ENCODE measurements around the gene GALNT16. TPM values are rescaled to one million over a fixed set of nuclear protein-coding genes. Genes with fewer than 3 reads are reported as not detected.

The GALNT16 gene
- total and polyA plus RNA-seq, 2 of the 8 experiments (the other 6 are each of a cell fraction or from before 2014, with no cell fraction given), result 5.4 to 6.3 TPM

DNA sequence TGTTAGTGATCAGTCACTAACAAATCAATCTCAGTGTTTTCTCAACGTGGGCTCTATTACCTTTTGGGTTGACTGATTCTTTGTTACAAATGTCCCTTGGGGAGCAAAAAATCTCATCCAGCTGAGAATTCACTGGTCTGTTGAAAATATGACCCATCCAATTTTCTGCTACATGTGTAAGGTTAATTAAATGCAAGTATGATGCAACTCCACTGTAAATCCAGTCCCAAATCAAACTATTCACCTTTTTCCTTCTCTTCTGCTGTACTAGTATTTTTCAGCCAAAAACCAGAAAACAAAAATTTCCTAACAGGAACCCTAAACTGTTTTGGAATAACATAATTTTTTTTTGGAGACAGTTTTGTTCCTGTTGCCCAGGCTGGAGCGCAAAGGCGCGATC is 136.0 kb downstream of the GALNT16 start:
- Histone ChIP-seq H2AFZ (ENCODE audit: low read length) (no peak overlapping the region), H3K27me3 (replicated peaks in 1 of 4; ENCODE audit: control insufficient read depth in 3 of 4, extremely low read depth in 1 of 4, insufficient read depth in 3 of 4, low read length in 3 of 4) (no peaks in the 10 kb centered on the region), H3K4me1 (replicated peaks in 1 of 4; ENCODE audit: control insufficient read depth in 3 of 4, insufficient read depth in 4 of 4, low read length in 3 of 4) (peaks cover 0 to 4% (median 1%) of the 10 kb centered on the region in 4 experiments; a peak in 2 of 7 replicates), H2BK15ac (ENCODE audit: low read length) (no peak overlapping the region), H3K27ac (ENCODE audit: low read depth, low read length) (no peak overlapping the region), H3K79me2 (ENCODE audit: control insufficient read depth in 1 of 2, insufficient read depth in 2 of 2, low read length in 2 of 2) (peaks cover 33 to 91% of the 10 kb centered on the region in 2 experiments), H4K5ac (ENCODE audit: insufficient read length, low read depth, low read length) (no peak overlapping the region), H2BK12ac (ENCODE audit: low read depth, low read length) (no peak overlapping the region), H3K9ac (replicated peaks in 1 of 4; ENCODE audit: extremely low read depth in 1 of 4, low read depth in 3 of 4, low read length in 3 of 4) (no peak overlapping the region), H4K91ac (replicated peaks; ENCODE audit: insufficient read length, low read length) (no peak overlapping the region), H4K8ac (ENCODE audit: extremely low read depth, insufficient read depth, low read length) (no peak overlapping the region), H3K23ac (ENCODE audit: insufficient read length) (no peak overlapping the region), H3K79me1 (ENCODE audit: low read depth, low read length) (peaks cover 10% of the 10 kb centered on the region), H3K56ac (replicated peaks; ENCODE audit: insufficient read length, low read depth, low read length) (no peak overlapping the region), H2BK20ac (ENCODE audit: low read length) (no peak overlapping the region), H3K14ac (ENCODE audit: insufficient read length) (no peak overlapping the region), H3K9me3 (ENCODE audit: insufficient read depth in 2 of 2, low read depth in 1 of 2, low read length in 1 of 2) (no peaks in the 10 kb centered on the region), H3K23me2 (ENCODE audit: low read depth, low read length) (peaks cover 5% of the 10 kb centered on the region), H3K18ac (ENCODE audit: extremely low read depth, low read length) (no peak overlapping the region), H3K4me3 (ENCODE audit: extremely low read depth in 1 of 4, insufficient read depth in 2 of 4, low read depth in 3 of 4, low read length in 4 of 4) (no peak overlapping the region), H2BK120ac (replicated peaks; ENCODE audit: low read depth, low read length) (no peak overlapping the region), H4K20me1 (replicated peaks in 1 of 2; ENCODE audit: control insufficient read depth in 1 of 2, insufficient read depth in 2 of 2, low read length in 2 of 2) (peaks cover 9 to 14% of the 10 kb centered on the region in 2 experiments), H2BK5ac (ENCODE audit: low read depth, low read length) (no peak overlapping the region), H2AK5ac (ENCODE audit: low read depth, low read length) (no peak overlapping the region), H3K36me3 (ENCODE audit: control insufficient read depth in 2 of 4, insufficient read depth in 4 of 4, low read length in 3 of 4) (peaks cover 14 to 47% (median 37%) of the 10 kb centered on the region in 4 experiments), H3K4ac (replicated peaks; ENCODE audit: insufficient read length, low read depth, low read length) (no peak overlapping the region), H3K4me2 (ENCODE audit: insufficient read depth in 1 of 2, low read depth in 2 of 2, low read length in 2 of 2) (no peak overlapping the region)
- POLR2A ChIA-PET (ENCODE audit: partially characterized antibody), result interaction anchor here (1.2 to 8.5 kb wide), 3 partner anchors 12 to 245 kb away, joined by 4 to 131 read pairs (median 4); no protein-coding TSS in a partner anchor
- DNase-seq (ENCODE audit: low read depth in 1 of 2, low spot score in 2 of 2), result no peak
- WGBS, 2 experiments (ENCODE audit: extremely low coverage in 1 of 2, insufficient coverage in 1 of 2, insufficient read length in 1 of 2, insufficient replicate concordance in 2 of 2, low coverage in 1 of 2, low lambda C conversion rate in 2 of 2, missing lambda C conversion rate in 1 of 2), result 90% methylated on average over 4 of the region's 4 CpGs; no CpG with 5 or more reads in 1 of the 2 experiments
- CTCF ChIA-PET (ENCODE audit: partially characterized antibody), result interaction anchor here (1.2 kb wide), 1 partner anchor 106 kb away, joined by 4 read pairs; no protein-coding TSS in a partner anchor
- no peak for FAIRE-seq
- no peak for TF ChIP-seq NRF1 (IDR thresholded peaks at IDR 0.05; ENCODE audit: low read depth, low read length)
- TF ChIP-seq CTCF (IDR thresholded peaks at IDR 0.05; ENCODE audit: control extremely low read depth in 1 of 3, insufficient read depth in 1 of 3, low read depth in 1 of 3, low read length in 3 of 3), result no peak
- no peak for TF ChIP-seq CTBP2 (IDR thresholded peaks at IDR 0.05; ENCODE audit: borderline replicate concordance, insufficient read depth, insufficient read length, low read length)
- TF ChIP-seq KDM5A (IDR thresholded peaks at IDR 0.05; ENCODE audit: low read length), result no peak
- no peak for TF ChIP-seq BCL11A (IDR thresholded peaks at IDR 0.05; ENCODE audit: low read depth in 2 of 2, low read length in 2 of 2)
- TF ChIP-seq SAP30 (IDR thresholded peaks at IDR 0.05; ENCODE audit: insufficient read depth, insufficient replicate concordance, low read length), result no peak
- TF ChIP-seq, protein P1, sequence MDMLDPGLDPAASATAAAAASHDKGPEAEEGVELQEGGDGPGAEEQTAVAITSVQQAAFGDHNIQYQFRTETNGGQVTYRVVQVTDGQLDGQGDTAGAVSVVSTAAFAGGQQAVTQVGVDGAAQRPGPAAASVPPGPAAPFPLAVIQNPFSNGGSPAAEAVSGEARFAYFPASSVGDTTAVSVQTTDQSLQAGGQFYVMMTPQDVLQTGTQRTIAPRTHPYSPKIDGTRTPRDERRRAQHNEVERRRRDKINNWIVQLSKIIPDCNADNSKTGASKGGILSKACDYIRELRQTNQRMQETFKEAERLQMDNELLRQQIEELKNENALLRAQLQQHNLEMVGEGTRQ (IDR thresholded peaks at IDR 0.05; ENCODE audit: low read length), result no peak
- TF ChIP-seq JUN (IDR thresholded peaks at IDR 0.05; ENCODE audit: low read depth, low read length), result no peak
- no peak for TF ChIP-seq CHD1 (IDR thresholded peaks at IDR 0.05; ENCODE audit: low read depth, low read length)
- TF ChIP-seq SP2 (IDR thresholded peaks at IDR 0.05; ENCODE audit: low read length), result no peak

All from H1 (cell line).